ENCODE data around the gene GPR155. TPM values are rescaled to one million over a fixed set of nuclear protein-coding genes. Genes with fewer than 3 reads are reported as not detected.

The GPR155 gene
- total and polyA plus RNA-seq, 2 donors from 2014 or later, result 7.6 to 8.1 TPM

DNA sequence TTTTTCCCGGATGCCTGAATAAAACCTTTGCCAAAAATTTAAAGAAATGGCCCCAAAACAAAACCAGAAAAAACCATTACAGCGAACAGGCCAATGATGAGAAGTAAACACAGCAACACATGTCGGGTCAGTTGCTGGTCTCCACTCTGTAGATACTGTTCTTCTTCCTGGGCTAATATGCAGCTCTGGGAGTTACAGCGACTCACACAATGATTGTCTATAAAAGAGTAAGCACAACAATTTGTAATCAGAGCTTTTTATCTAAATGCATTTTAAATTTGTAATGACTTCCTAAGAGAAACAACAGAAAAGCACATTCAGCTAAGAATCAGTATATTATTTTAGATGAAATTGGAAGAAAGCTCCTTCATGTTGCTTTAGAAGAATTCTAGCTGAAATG lies 40.3 kb downstream of the GPR155 start:
- DNase-seq (no peak), FAIRE-seq (no peak)
- Histone ChIP-seq H3K27me3 (ENCODE audit: control insufficient read depth, insufficient read depth, low read length) (no peaks in the 10 kb centered on the region), H3K9me3 (ENCODE audit: control insufficient read depth in 2 of 3, insufficient read depth in 1 of 3, low read length in 3 of 3) (no peaks in the 10 kb centered on the region), H3K36me3 (ENCODE audit: control insufficient read depth in 2 of 3, insufficient read depth in 3 of 3, low read length in 3 of 3) (peaks cover 0 to 17% (median 6%) of the 10 kb centered on the region in 3 donors), H3K4me1 (ENCODE audit: control insufficient read depth in 2 of 3, insufficient read depth in 2 of 3, low read depth in 1 of 3, low read length in 3 of 3) (no peaks in the 10 kb centered on the region), H3K4me3 (ENCODE audit: low read length in 3 of 3) (no peak overlapping the region), H3K27ac (ENCODE audit: low read depth in 2 of 2, low read length in 2 of 2) (no peak overlapping the region), H3K9ac (ENCODE audit: low read length in 3 of 3) (no peak overlapping the region)
- TF ChIP-seq, protein P1, sequence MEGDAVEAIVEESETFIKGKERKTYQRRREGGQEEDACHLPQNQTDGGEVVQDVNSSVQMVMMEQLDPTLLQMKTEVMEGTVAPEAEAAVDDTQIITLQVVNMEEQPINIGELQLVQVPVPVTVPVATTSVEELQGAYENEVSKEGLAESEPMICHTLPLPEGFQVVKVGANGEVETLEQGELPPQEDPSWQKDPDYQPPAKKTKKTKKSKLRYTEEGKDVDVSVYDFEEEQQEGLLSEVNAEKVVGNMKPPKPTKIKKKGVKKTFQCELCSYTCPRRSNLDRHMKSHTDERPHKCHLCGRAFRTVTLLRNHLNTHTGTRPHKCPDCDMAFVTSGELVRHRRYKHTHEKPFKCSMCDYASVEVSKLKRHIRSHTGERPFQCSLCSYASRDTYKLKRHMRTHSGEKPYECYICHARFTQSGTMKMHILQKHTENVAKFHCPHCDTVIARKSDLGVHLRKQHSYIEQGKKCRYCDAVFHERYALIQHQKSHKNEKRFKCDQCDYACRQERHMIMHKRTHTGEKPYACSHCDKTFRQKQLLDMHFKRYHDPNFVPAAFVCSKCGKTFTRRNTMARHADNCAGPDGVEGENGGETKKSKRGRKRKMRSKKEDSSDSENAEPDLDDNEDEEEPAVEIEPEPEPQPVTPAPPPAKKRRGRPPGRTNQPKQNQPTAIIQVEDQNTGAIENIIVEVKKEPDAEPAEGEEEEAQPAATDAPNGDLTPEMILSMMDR (IDR thresholded peaks at IDR 0.05; ENCODE audit: borderline replicate concordance, extremely low read depth, insufficient read depth), result no peak
- intact Hi-C loops (cut with DNase I), result no loop called here

DNA sequence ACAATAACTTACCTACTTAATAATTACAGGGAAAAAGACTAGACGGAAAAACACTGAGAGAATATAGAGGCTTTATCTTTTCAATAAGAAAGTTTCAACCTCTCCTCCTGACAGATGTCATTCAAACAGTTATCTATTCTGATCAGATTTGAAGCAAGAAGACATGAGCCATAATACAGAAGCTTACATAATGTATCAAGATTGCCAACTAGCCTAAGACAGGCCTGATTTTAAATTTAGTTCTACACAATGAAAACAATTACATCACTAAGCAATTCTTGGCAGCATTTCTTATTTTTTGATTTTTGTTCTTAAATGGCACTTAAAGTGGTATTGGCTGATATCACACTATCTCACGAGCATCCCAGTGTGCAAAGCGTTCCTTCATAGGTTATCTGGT lies 41.6 kb downstream of the GPR155 start:
- intact Hi-C loops (cut with DNase I), result no loop called here
- Histone ChIP-seq H3K4me1 (ENCODE audit: control insufficient read depth in 2 of 3, insufficient read depth in 2 of 3, low read depth in 1 of 3, low read length in 3 of 3) (no peaks in the 10 kb centered on the region), H3K36me3 (ENCODE audit: control insufficient read depth in 2 of 3, insufficient read depth in 3 of 3, low read length in 3 of 3) (peaks cover 0 to 17% (median 6%) of the 10 kb centered on the region in 3 donors), H3K4me3 (ENCODE audit: low read length in 3 of 3) (no peak overlapping the region), H3K9ac (ENCODE audit: low read length in 3 of 3) (no peak overlapping the region), H3K27ac (ENCODE audit: low read depth in 2 of 2, low read length in 2 of 2) (no peak overlapping the region), H3K9me3 (ENCODE audit: control insufficient read depth in 2 of 3, insufficient read depth in 1 of 3, low read length in 3 of 3) (no peaks in the 10 kb centered on the region), H3K27me3 (ENCODE audit: control insufficient read depth, insufficient read depth, low read length) (no peaks in the 10 kb centered on the region)
- FAIRE-seq (no peak), DNase-seq (no peak)
- TF ChIP-seq, protein P1 (IDR thresholded peaks at IDR 0.05; ENCODE audit: borderline replicate concordance, extremely low read depth, insufficient read depth), result no peak

DNA sequence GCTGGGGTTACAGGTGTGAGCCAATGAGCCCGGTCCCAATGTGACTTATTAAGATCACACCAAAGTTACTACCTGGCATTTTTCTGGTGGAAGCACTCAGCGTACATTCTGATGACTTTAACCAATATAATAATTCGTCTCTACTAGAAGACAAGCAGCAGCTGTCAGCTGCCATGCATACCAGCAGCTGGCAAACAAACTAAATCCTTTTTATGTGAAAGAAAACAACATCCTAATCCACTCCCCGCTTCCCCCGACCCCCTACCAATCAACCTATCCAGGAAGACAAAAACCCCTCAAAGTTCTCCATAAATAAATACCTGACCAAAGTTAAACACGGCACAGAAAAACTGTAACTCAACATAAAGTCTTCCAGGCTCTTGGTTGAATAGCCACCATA lies 42.1 kb downstream of the GPR155 start:
- TF ChIP-seq, protein P1 (IDR thresholded peaks at IDR 0.05; ENCODE audit: borderline replicate concordance, extremely low read depth, insufficient read depth), result no peak
- DNase-seq, result no peak
- no peak overlapping the region for H3K9ac ChIP-seq (ENCODE audit: low read length in 3 of 3)
- no peak for FAIRE-seq
- intact Hi-C loops (cut with DNase I), result no loop called here
- H3K4me3 ChIP-seq (ENCODE audit: low read length in 3 of 3), result no peak overlapping the region
- no peaks in the 10 kb centered on the region for H3K9me3 ChIP-seq (ENCODE audit: control insufficient read depth in 2 of 3, insufficient read depth in 1 of 3, low read length in 3 of 3)
- H3K27me3 ChIP-seq (ENCODE audit: control insufficient read depth, insufficient read depth, low read length), result no peaks in the 10 kb centered on the region
- H3K36me3 ChIP-seq (ENCODE audit: control insufficient read depth in 2 of 3, insufficient read depth in 3 of 3, low read length in 3 of 3), result peaks cover 0 to 21% (median 6%) of the 10 kb centered on the region in 3 donors
- H3K27ac ChIP-seq (ENCODE audit: low read depth in 2 of 2, low read length in 2 of 2), result no peak overlapping the region
- H3K4me1 ChIP-seq (ENCODE audit: control insufficient read depth in 2 of 3, insufficient read depth in 2 of 3, low read depth in 1 of 3, low read length in 3 of 3), result no peaks in the 10 kb centered on the region

Measured in kidney (tissue), 14 donors.